GM12892 (cell line): Measurements from ENCODE around the gene MGME1.

ENCODE experiments used
- POLR2A ChIP-seq: IDR thresholded peaks from 2 replicates; pipeline ENCODE4 v1.6.1; 2011; ENCODE audit warnings: low read depth, low read length, control low read depth
- TAF1 ChIP-seq: IDR thresholded peaks from 2 replicates; pipeline ENCODE4 v1.6.1; 2011; ENCODE audit warnings: low read depth, mild to moderate bottlenecking, control low read depth, low read length, borderline replicate concordance

DNA sequence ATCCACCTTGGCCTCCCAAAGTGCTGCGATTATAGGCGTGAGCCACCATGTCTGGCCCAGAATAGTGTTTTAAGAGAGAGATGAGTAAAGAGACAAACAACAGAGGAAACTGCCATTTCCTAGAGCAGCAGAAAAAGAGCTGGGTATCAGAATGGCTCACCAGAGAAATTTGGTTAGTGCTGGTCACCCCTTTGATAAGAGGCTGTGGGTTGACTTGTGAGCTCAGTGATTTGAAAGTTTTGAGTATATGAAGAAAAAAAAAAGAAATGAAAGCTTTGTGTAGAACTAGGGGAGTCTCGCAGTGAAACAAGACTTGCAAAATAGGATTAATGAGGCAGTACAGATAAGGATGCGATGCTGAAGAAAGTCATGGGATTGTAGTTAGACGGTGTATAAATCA lies 29.6 kb downstream of the MGME1 start:
- TF ChIP-seq POLR2A (no peak), TAF1 (no peak)
